ENCODE results near the gene VPS51. TPM values are rescaled to one million over a fixed set of nuclear protein-coding genes. Genes with fewer than 3 reads are reported as not detected.

Gene VPS51
- total and polyA plus RNA-seq, 11 donors = 78.4 to 165 (median 101) TPM

DNA sequence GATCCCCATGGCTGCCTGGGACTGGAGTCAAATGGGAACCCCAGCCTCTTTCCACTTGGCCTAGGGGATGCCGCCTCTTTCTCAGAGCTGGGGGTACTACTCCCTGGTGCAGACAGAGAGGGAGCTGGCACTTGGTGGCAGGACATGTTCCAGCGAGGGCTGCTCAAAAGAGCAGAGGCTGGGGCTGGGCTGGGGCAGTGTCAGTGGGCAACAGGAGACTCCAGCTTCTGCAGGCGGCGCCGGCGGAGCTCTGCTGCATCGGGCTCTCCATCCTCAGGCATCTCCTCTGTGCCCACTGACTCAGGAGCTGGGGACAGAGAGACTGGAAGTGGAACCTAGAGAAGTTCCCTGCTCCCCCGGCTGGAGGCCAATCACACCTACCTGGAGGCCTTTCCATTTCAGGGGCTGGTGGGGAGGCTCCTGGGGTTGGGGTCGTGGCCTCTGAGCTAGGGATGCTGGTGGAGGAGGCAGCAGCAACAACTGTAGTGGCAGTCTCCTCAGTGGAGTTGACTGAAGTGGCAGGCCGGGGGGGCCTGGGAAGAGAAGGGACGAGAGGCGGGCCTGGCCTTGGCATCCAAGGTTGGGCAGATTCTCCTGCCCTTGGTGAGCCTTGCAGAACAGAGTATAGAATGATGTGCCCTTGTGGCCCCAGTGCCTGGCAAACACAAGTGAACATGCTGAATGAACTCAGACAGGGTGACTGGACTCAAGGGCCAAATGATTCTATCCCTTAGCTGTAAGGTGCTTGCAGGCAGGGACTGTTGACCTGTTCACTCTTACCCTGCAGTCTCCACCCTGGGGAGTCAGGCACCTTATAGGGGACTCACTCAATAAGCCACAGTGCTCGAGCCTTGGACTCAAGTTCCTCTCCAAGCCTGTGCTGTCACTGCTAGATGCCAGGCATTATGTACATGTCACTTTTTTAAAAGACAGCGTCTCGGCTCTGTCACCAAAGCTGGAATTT lies 32.5 kb downstream of the VPS51 start:
- ATAC-seq (no peak), DNase-seq (no peak)
- H3K4me1 ChIP-seq = peaks cover 0 to 18% (median 12%) of the 10 kb centered on the region in 12 donors
- intact Hi-C loops (cut with DNase I) = loop anchor here in 1 of 10 donors (10.0 kb wide), 1 partner anchor 204 kb away; the partner anchor contains the start of gene PPP2R5B
- no peak overlapping the region for H3K4me3 ChIP-seq
- no peaks in the 10 kb centered on the region for H3K9me3 ChIP-seq
- H3K27ac ChIP-seq = no peak overlapping the region
- WGBS, 4 donors = 80 to 86% (median 83%) methylated on average over 13 to 15 of the region's 15 CpGs
- H3K36me3 ChIP-seq = peaks cover 0 to 91% (median 83%) of the 10 kb centered on the region in 9 donors
- no peaks in the 10 kb centered on the region for H3K27me3 ChIP-seq
- no peak for TF ChIP-seq POLR2A (IDR thresholded peaks at IDR 0.05)
- TF ChIP-seq, protein P1, sequence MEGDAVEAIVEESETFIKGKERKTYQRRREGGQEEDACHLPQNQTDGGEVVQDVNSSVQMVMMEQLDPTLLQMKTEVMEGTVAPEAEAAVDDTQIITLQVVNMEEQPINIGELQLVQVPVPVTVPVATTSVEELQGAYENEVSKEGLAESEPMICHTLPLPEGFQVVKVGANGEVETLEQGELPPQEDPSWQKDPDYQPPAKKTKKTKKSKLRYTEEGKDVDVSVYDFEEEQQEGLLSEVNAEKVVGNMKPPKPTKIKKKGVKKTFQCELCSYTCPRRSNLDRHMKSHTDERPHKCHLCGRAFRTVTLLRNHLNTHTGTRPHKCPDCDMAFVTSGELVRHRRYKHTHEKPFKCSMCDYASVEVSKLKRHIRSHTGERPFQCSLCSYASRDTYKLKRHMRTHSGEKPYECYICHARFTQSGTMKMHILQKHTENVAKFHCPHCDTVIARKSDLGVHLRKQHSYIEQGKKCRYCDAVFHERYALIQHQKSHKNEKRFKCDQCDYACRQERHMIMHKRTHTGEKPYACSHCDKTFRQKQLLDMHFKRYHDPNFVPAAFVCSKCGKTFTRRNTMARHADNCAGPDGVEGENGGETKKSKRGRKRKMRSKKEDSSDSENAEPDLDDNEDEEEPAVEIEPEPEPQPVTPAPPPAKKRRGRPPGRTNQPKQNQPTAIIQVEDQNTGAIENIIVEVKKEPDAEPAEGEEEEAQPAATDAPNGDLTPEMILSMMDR (IDR thresholded peaks at IDR 0.05) = no peak

DNA sequence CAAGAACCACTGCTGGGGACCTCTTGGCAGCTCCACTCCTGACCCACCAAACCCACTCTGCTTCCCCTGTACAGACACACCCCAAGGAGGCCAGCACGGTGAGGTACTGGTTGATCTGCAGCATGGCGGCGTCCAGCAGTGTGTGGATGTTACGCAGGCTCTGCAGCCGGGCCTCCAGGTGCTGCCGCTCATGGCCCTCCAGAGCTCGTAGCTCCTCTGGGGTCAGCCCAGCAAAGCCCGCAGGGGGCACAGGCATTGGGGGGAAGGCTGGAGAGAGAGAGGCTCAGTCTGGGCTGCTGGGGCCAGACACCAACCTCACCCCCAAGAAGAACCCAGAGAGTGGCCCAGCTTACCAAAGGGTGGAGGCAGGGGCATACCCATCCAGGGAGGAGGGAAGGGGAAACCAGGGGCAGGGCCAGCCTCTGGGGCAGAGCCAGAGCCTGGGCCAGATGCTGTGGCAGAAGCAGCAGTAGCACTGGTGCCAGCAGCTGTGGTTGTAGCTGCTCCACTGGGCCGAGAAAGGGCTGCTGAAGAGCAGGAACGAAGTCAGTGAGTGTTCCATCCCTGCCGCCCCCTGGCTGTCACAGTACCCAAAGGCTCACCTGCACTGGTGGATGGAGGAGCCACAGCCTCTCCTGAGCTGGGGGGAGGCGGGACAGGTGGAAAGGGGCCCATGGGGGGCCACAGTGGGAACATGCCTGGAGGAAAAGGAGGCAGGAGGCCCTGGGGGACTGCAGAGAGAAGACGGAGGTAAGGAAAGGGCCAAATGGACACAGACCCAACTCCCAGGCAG lies 33.8 kb downstream of the VPS51 start:
- H3K9me3 ChIP-seq = no peaks in the 10 kb centered on the region
- ATAC-seq (no peak), DNase-seq (peak in 1 of 5 donors; percentile 15)
- H3K4me1 ChIP-seq = peaks cover 0 to 22% (median 17%) of the 10 kb centered on the region in 12 donors
- H3K27me3 ChIP-seq = no peaks in the 10 kb centered on the region
- WGBS, 4 donors = 73 to 91% (median 88%) methylated on average over 13 of the region's 13 CpGs
- no peak overlapping the region for H3K4me3 ChIP-seq
- H3K27ac ChIP-seq = no peak overlapping the region
- TF ChIP-seq, protein P1 (IDR thresholded peaks at IDR 0.05) = no peak
- no peak for TF ChIP-seq POLR2A (IDR thresholded peaks at IDR 0.05)
- intact Hi-C loops (cut with DNase I) = loop anchor here in 1 of 10 donors (10.0 kb wide), 1 partner anchor 205 kb away; the partner anchor contains the start of gene PPP2R5B
- peaks cover 0 to 83% (median 80%) of the 10 kb centered on the region in 9 donors for H3K36me3 ChIP-seq

DNA sequence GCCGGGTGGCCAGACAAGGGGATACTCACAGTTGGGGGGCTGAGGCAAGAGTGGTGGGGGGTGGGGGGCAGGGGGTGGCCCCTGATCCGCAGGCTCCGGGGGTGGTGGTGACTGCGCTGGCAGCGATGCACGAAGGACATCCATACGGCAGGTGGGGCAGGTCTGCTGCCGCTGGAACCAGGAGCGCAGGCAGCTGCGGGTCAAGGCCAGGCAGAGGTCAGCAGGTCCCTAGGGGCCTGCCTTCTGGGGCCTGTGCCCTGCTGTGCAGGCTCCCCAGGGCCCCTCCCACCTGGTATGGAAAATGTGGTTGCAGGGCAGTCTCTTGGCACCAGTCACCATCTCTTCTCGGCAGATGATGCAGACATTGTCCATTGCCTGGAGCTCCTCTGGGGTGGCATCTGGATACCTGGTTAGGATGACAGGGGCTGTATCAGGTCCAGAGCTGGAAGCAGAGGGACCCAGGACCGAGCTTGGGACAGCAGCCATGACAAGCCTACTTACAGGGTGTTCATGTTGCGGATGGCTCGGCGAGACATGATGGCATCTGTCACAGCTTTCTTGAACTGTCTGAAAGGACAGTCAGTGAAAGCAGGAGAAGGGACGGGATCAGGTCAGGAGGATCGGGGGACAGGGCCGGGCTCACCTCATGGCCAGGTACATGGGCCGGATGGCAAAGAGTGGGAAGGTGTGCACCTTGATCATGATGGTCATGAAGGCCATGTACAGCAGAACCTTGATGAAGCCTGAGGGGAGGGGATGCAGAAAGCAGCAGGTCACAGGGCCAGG lies 34.8 kb downstream of the VPS51 start:
- Histone ChIP-seq H3K4me1 (peaks cover 0 to 30% (median 24%) of the 10 kb centered on the region in 12 donors), H3K9me3 (no peaks in the 10 kb centered on the region), H3K27ac (no peak overlapping the region), H3K36me3 (peaks cover 0 to 73% (median 71%) of the 10 kb centered on the region in 9 donors), H3K27me3 (no peaks in the 10 kb centered on the region), H3K4me3 (no peak overlapping the region)
- TF ChIP-seq, protein P1 (IDR thresholded peaks at IDR 0.05) = no peak
- no peak for TF ChIP-seq POLR2A (IDR thresholded peaks at IDR 0.05)
- 83 to 89% (median 85%) methylated on average over 16 to 19 of the region's 19 CpGs for WGBS, 4 donors
- DNase-seq = no peak
- intact Hi-C loops (cut with DNase I) = no loop called here
- ATAC-seq = no peak
